ENCODE measurements around the gene SULT1A2. TPM values are rescaled to one million over a fixed set of nuclear protein-coding genes. Genes with fewer than 3 reads are reported as not detected.

Gene SULT1A2
- total and polyA plus RNA-seq, 2 of the 4 experiments (the other 2 are of a cell fraction), result 0.09 TPM; not detected in 1

GRCh38 chr16:28554634-28555423 is 42.0 kb downstream of the SULT1A2 start (continued):
- TF ChIP-seq USF2 (IDR thresholded peaks at IDR 0.05; ENCODE audit: low read depth, low read length), result no peak

All from IMR-90 (cell line).